IPS DF 19.7 (cell line): ENCODE data around the gene STK35.

Source experiments
- DNase-seq: peaks from one replicate; pipeline ENCODE4 v3.0.0-alpha.2; 2013; ENCODE audit warnings: low read depth, low spot score

STK35 gene

GRCh38 chr20:2133318-2134183, 31.9 kb downstream of the STK35 start:
- DNase-seq, result no peak

GRCh38 chr20:2135013-2135412, 33.4 kb downstream of the STK35 start:
- DNase-seq, result no peak

- no peak for DNase-seq
Observed at GRCh38 chr20:2136275-2136674, 34.6 kb downstream of the STK35 start.

- DNase-seq, result no peak
Observed at GRCh38 chr20:2137552-2138201, 36.0 kb downstream of the STK35 start.

- no peak for DNase-seq
Observed at GRCh38 chr20:2138396-2138795, 36.8 kb downstream of the STK35 start.

- DNase-seq, result no peak
Observed at GRCh38 chr20:2139250-2139649, 37.6 kb downstream of the STK35 start.

GRCh38 chr20:2139736-2140135, 38.1 kb downstream of the STK35 start:
- DNase-seq, result no peak

- DNase-seq, result no peak
Observed at GRCh38 chr20:2140561-2140960, 38.9 kb downstream of the STK35 start.

- no peak for DNase-seq
Observed at GRCh38 chr20:2141600-2142575, 40.3 kb downstream of the STK35 start.

- DNase-seq, result no peak
Observed at GRCh38 chr20:2142649-2143048, 41.0 kb downstream of the STK35 start.

GRCh38 chr20:2143594-2143993, 42.0 kb downstream of the STK35 start:
- DNase-seq, result no peak

- DNase-seq, result no peak
Observed at GRCh38 chr20:2144850-2145249, 43.2 kb downstream of the STK35 start.

- no peak for DNase-seq
Observed at GRCh38 chr20:2145376-2145775, 43.7 kb downstream of the STK35 start.

- DNase-seq, result no peak
Observed at GRCh38 chr20:2146080-2146867, 44.6 kb downstream of the STK35 start.

GRCh38 chr20:2149507-2149906, 47.9 kb downstream of the STK35 start:
- no peak for DNase-seq

GRCh38 chr20:2150660-2151059, 49.0 kb downstream of the STK35 start:
- no peak for DNase-seq

- no peak for DNase-seq
Observed at GRCh38 chr20:2151858-2152281, 50.2 kb downstream of the STK35 start.

GRCh38 chr20:2152317-2152716, 50.7 kb downstream of the STK35 start:
- DNase-seq, result no peak

- no peak for DNase-seq
Observed at GRCh38 chr20:2153326-2153725, 51.7 kb downstream of the STK35 start.

- DNase-seq, result no peak
Observed at GRCh38 chr20:2156224-2156623, 54.6 kb downstream of the STK35 start.
